ENCODE measurements around the gene TSPAN9.

Gene TSPAN9

GRCh38 chr12:3191450-3191849 lies 114.3 kb downstream of the TSPAN9 start:
- DNase-seq, result no peak

GRCh38 chr12:3192221-3192620 lies 115.0 kb downstream of the TSPAN9 start:
- no peak for DNase-seq

GRCh38 chr12:3193131-3193530 lies 116.0 kb downstream of the TSPAN9 start:
- no peak for DNase-seq

- DNase-seq, result no peak
Observed at GRCh38 chr12:3193755-3194154, 116.6 kb downstream of the TSPAN9 start.

GRCh38 chr12:3195337-3195736 lies 118.2 kb downstream of the TSPAN9 start:
- no peak for DNase-seq

- DNase-seq, result no peak
Observed at GRCh38 chr12:3195859-3196483, 118.8 kb downstream of the TSPAN9 start.

- no peak for DNase-seq
Observed at GRCh38 chr12:3196488-3196887, 119.3 kb downstream of the TSPAN9 start.

- DNase-seq, result no peak
Observed at GRCh38 chr12:3197131-3197818, 120.1 kb downstream of the TSPAN9 start.

- DNase-seq, result peak; percentile 23
Observed at GRCh38 chr12:3199551-3200031, 122.4 kb downstream of the TSPAN9 start.

- DNase-seq, result peak; percentile 31
Observed at GRCh38 chr12:3200032-3200617, 122.9 kb downstream of the TSPAN9 start.

- no peak for DNase-seq
Observed at GRCh38 chr12:3200814-3201233, 123.6 kb downstream of the TSPAN9 start.

GRCh38 chr12:3201339-3202051 lies 124.3 kb downstream of the TSPAN9 start:
- DNase-seq, result no peak

- no peak for DNase-seq
Observed at GRCh38 chr12:3202096-3202495, 124.9 kb downstream of the TSPAN9 start.

GRCh38 chr12:3202734-3203446 lies 125.7 kb downstream of the TSPAN9 start:
- peak; percentile 34 for DNase-seq

GRCh38 chr12:3203713-3204112 lies 126.5 kb downstream of the TSPAN9 start:
- no peak for DNase-seq

GRCh38 chr12:3204143-3204542 lies 127.0 kb downstream of the TSPAN9 start:
- DNase-seq, result no peak

GRCh38 chr12:3204730-3205531 lies 127.8 kb downstream of the TSPAN9 start:
- no peak for DNase-seq

- no peak for DNase-seq
Observed at GRCh38 chr12:3205742-3206519, 128.8 kb downstream of the TSPAN9 start.

- no peak for DNase-seq
Observed at GRCh38 chr12:3206536-3207072, 129.4 kb downstream of the TSPAN9 start.

GRCh38 chr12:3207175-3207574 lies 130.0 kb downstream of the TSPAN9 start:
- no peak for DNase-seq

- DNase-seq, result no peak
Observed at GRCh38 chr12:3207858-3208257, 130.7 kb downstream of the TSPAN9 start.

Data from fibroblast of skin of right quadriceps (primary cell).